ENCODE results near the gene SF3B4. TPM values are rescaled to one million over a fixed set of nuclear protein-coding genes. Genes with fewer than 3 reads are reported as not detected.
"Not testable (repeated sequence)": the region's sequence is repeated elsewhere in the genome, so short reads cannot be mapped to it uniquely, and the experiment has no call there.

SF3B4 gene
- total RNA-seq, 6 experiments from 2014 or later, result 85.4 to 105 (median 101) TPM

- no peaks in the 10 kb centered on the region; the same call in none of the 2 replicates for H3K4me1 Mint-ChIP-seq (ENCODE audit: low read depth)
- H3K36me3 Mint-ChIP-seq (ENCODE audit: low read depth), result no peaks in the 10 kb centered on the region
- no peak overlapping the region for H3K4me3 Mint-ChIP-seq
- H3K9me3 Mint-ChIP-seq, result no peaks in the 10 kb centered on the region
- H3K27me3 Mint-ChIP-seq (ENCODE audit: insufficient read depth), result peaks cover 4% of the 10 kb centered on the region
- DNase-seq, result peak; percentile 99
- H3K27ac Mint-ChIP-seq, result no peak overlapping the region
- no peak for TF ChIP-seq CTCF (IDR thresholded peaks at IDR 0.05)
Observed at GRCh38 chr1:149887456-149888246, 40.0 kb downstream of the SF3B4 start.

- not testable (repeated sequence) for H3K36me3 Mint-ChIP-seq (ENCODE audit: low read depth); H3K27me3 Mint-ChIP-seq (ENCODE audit: insufficient read depth); H3K4me1 Mint-ChIP-seq (ENCODE audit: low read depth); H3K9me3 Mint-ChIP-seq; H3K27ac Mint-ChIP-seq; H3K4me3 Mint-ChIP-seq; DNase-seq
Observed at GRCh38 chr1:149887196-149887455, 40.5 kb downstream of the SF3B4 start.

GRCh38 chr1:149886396-149887195, 41.0 kb downstream of the SF3B4 start:
- H3K4me1 Mint-ChIP-seq (ENCODE audit: low read depth), result no peaks in the 10 kb centered on the region; the same call in none of the 2 replicates
- H3K4me3 Mint-ChIP-seq, result no peak overlapping the region
- no peak for TF ChIP-seq CTCF (IDR thresholded peaks at IDR 0.05)
- DNase-seq, result peak; percentile 99
- peaks cover 4% of the 10 kb centered on the region for H3K27me3 Mint-ChIP-seq (ENCODE audit: insufficient read depth)
- no peaks in the 10 kb centered on the region for H3K36me3 Mint-ChIP-seq (ENCODE audit: low read depth)
- H3K9me3 Mint-ChIP-seq, result no peaks in the 10 kb centered on the region
- H3K27ac Mint-ChIP-seq, result no peak overlapping the region

GRCh38 chr1:149886121-149886395, 41.5 kb downstream of the SF3B4 start:
- H3K4me1 Mint-ChIP-seq (ENCODE audit: low read depth); H3K9me3 Mint-ChIP-seq; H3K36me3 Mint-ChIP-seq (ENCODE audit: low read depth); H3K27ac Mint-ChIP-seq; H3K27me3 Mint-ChIP-seq (ENCODE audit: insufficient read depth); DNase-seq; H3K4me3 Mint-ChIP-seq: not testable (repeated sequence)

- H3K27ac Mint-ChIP-seq, result no peak overlapping the region
- no peaks in the 10 kb centered on the region; the same call in none of the 2 replicates for H3K4me1 Mint-ChIP-seq (ENCODE audit: low read depth)
- no peak overlapping the region for H3K4me3 Mint-ChIP-seq
- no peaks in the 10 kb centered on the region for H3K9me3 Mint-ChIP-seq
- peaks cover 4% of the 10 kb centered on the region for H3K27me3 Mint-ChIP-seq (ENCODE audit: insufficient read depth)
- peak; percentile 90 for DNase-seq
- no peaks in the 10 kb centered on the region for H3K36me3 Mint-ChIP-seq (ENCODE audit: low read depth)
- peak; percentile 16; the same call in 1 of the 2 replicates for TF ChIP-seq CTCF (IDR thresholded peaks at IDR 0.05)
Observed at GRCh38 chr1:149885339-149886120, 42.1 kb downstream of the SF3B4 start.

GRCh38 chr1:149884433-149885338, 42.9 kb downstream of the SF3B4 start:
- Mint-ChIP-seq H3K36me3 (ENCODE audit: low read depth) (no peaks in the 10 kb centered on the region), H3K4me1 (ENCODE audit: low read depth) (no peaks in the 10 kb centered on the region; the same call in none of the 2 replicates), H3K27me3 (ENCODE audit: insufficient read depth) (peaks cover 4% of the 10 kb centered on the region), H3K4me3 (no peak overlapping the region), H3K27ac (no peak overlapping the region), H3K9me3 (no peaks in the 10 kb centered on the region)
- TF ChIP-seq CTCF (IDR thresholded peaks at IDR 0.05), result no peak
- DNase-seq, result no peak

Data from HFFc6 (cell line).